RCC 7860 (cell line): ENCODE measurements around the gene ACVR1.
"Not testable (repeated sequence)": the region's sequence is repeated elsewhere in the genome, so short reads cannot be mapped to it uniquely, and the experiment has no call there.

Source experiments
- DNase-seq: peaks from one replicate; pipeline ENCODE4 v3.0.0-alpha.2; 2015; ENCODE audit warnings: low spot score
- FAIRE-seq: peaks from 2 replicates; lab custom pipeline; 2012; peaks lifted over from hg19 to GRCh38; lab: Jason Lieb, UNC

Gene ACVR1

GRCh38 chr2:157894694-157895435 lies 18.7 kb upstream of the ACVR1 start:
- no peak for DNase-seq
- FAIRE-seq, result no peak

- FAIRE-seq (no peak), DNase-seq (no peak)
Observed at GRCh38 chr2:157893611-157894010, 17.5 kb upstream of the ACVR1 start.

GRCh38 chr2:157891643-157892041 lies 15.5 kb upstream of the ACVR1 start:
- DNase-seq (no peak), FAIRE-seq (no peak)

GRCh38 chr2:157890969-157891642 lies 15.0 kb upstream of the ACVR1 start:
- DNase-seq (no peak), FAIRE-seq (no peak)

GRCh38 chr2:157887946-157888345 lies 11.8 kb upstream of the ACVR1 start:
- no peak for DNase-seq

GRCh38 chr2:157884533-157884932 lies 8.4 kb upstream of the ACVR1 start:
- DNase-seq, FAIRE-seq: not testable (repeated sequence)

More at GRCh38 chr2:157887946-157888345, 11.8 kb upstream of the ACVR1 start:
- FAIRE-seq, result no peak

- no peak for FAIRE-seq
- no peak for DNase-seq
Observed at GRCh38 chr2:157880927-157881326, 4.8 kb upstream of the ACVR1 start.

- FAIRE-seq (no peak), DNase-seq (no peak)
Observed at GRCh38 chr2:157877761-157878400, 1.8 kb upstream of the ACVR1 start.

- DNase-seq (no peak), FAIRE-seq (no peak)
Observed at GRCh38 chr2:157876786-157877138, 632 bp upstream of the ACVR1 start.

GRCh38 chr2:157875641-157876065 lies 477 bp downstream of the ACVR1 start:
- no peak for FAIRE-seq
- DNase-seq, result no peak

- FAIRE-seq (no peak), DNase-seq (no peak)
Observed at GRCh38 chr2:157874997-157875640, 1.0 kb downstream of the ACVR1 start.

GRCh38 chr2:157874348-157874747 lies 1.8 kb downstream of the ACVR1 start:
- DNase-seq, result no peak
- no peak for FAIRE-seq

GRCh38 chr2:157872791-157873190 lies 3.3 kb downstream of the ACVR1 start:
- DNase-seq, result no peak
- FAIRE-seq, result no peak

GRCh38 chr2:157871415-157871814 lies 4.7 kb downstream of the ACVR1 start:
- DNase-seq (no peak), FAIRE-seq (no peak)

GRCh38 chr2:157868993-157869392 lies 7.1 kb downstream of the ACVR1 start:
- FAIRE-seq (no peak), DNase-seq (no peak)

GRCh38 chr2:157867703-157868102 lies 8.4 kb downstream of the ACVR1 start:
- FAIRE-seq, result no peak
- no peak for DNase-seq

GRCh38 chr2:157866666-157867642 lies 9.2 kb downstream of the ACVR1 start:
- DNase-seq (no peak), FAIRE-seq (no peak)

GRCh38 chr2:157866202-157866601 lies 9.9 kb downstream of the ACVR1 start:
- no peak for DNase-seq
- FAIRE-seq, result no peak

- FAIRE-seq, result no peak
- no peak for DNase-seq
Observed at GRCh38 chr2:157864857-157865430, 11.2 kb downstream of the ACVR1 start.

GRCh38 chr2:157858846-157859245 lies 17.3 kb downstream of the ACVR1 start:
- DNase-seq, result no peak
- no peak for FAIRE-seq
